ENCODE measurements around the gene HSPA9. TPM values are rescaled to one million over a fixed set of nuclear protein-coding genes. Genes with fewer than 3 reads are reported as not detected.

The HSPA9 gene
- total and polyA plus RNA-seq, 7 donors, result 75.1 to 244 (median 148) TPM

DNA sequence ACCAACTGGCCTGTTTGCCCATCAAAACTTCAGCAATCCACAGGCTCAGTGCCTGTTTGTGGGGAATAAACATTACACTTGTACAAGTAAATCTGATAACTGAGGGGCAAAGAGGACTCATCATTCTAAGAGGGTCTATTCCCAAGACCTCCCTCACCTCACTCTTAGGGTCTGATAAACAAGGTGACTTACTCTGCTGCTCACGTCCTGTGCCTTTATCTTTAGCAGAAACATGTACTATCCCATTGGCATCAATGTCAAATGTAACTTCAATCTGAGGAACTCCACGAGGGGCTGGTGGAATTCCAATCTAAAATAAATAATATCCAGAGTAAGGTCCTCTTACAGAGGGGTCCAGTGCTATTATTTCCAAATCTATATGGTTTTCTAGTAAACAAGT is 17.5 kb downstream of the HSPA9 start:
- no peak for DNase-seq
- intact Hi-C loops (cut with DNase I), result no loop called here
- no peak for TF ChIP-seq POLR2A (IDR thresholded peaks at IDR 0.05)
- no peak for TF ChIP-seq EP300 (IDR thresholded peaks at IDR 0.05)
- no peak for TF ChIP-seq POLR2AphosphoS5 (IDR thresholded peaks at IDR 0.05)
- no peak for TF ChIP-seq CTCF (IDR thresholded peaks at IDR 0.05)
- no peak overlapping the region for H3K27ac ChIP-seq
- no peak overlapping the region for H3K4me3 ChIP-seq
- 88 to 95% methylated on average over 2 of the region's 2 CpGs for WGBS, 2 donors
- peaks cover 51 to 91% (median 63%) of the 10 kb centered on the region in 4 donors for H3K36me3 ChIP-seq
- H3K27me3 ChIP-seq, result no peaks in the 10 kb centered on the region
- no peaks in the 10 kb centered on the region for H3K4me1 ChIP-seq
- no peaks in the 10 kb centered on the region for H3K9me3 ChIP-seq

- H3K4me3 ChIP-seq, result no peak overlapping the region
- WGBS, 2 donors, result 85 to 88% methylated on average over 1 of the region's 1 CpG
- DNase-seq, result no peak
- no peaks in the 10 kb centered on the region for H3K9me3 ChIP-seq
- no peak overlapping the region for H3K27ac ChIP-seq
- H3K27me3 ChIP-seq, result no peaks in the 10 kb centered on the region
- TF ChIP-seq POLR2AphosphoS5 (IDR thresholded peaks at IDR 0.05), result no peak
- intact Hi-C loops (cut with DNase I), result no loop called here
- peaks cover 29 to 65% (median 37%) of the 10 kb centered on the region in 4 donors for H3K36me3 ChIP-seq
- H3K4me1 ChIP-seq, result no peaks in the 10 kb centered on the region
These were observed 21.1 kb downstream of the HSPA9 start for GRCh38 chr5:138554143-138554542.

- TF ChIP-seq CTCF (IDR thresholded peaks at IDR 0.05) (no peak), POLR2A (IDR thresholded peaks at IDR 0.05) (no peak), EP300 (IDR thresholded peaks at IDR 0.05) (no peak), POLR2AphosphoS5 (IDR thresholded peaks at IDR 0.05) (no peak)
- intact Hi-C loops (cut with DNase I), result no loop called here
- Histone ChIP-seq H3K27ac (no peak overlapping the region), H3K4me1 (peaks cover 0 to 3% (median 0%) of the 10 kb centered on the region in 4 donors), H3K36me3 (peaks cover 27 to 59% (median 33%) of the 10 kb centered on the region in 4 donors), H3K27me3 (no peaks in the 10 kb centered on the region), H3K4me3 (no peak overlapping the region), H3K9me3 (no peaks in the 10 kb centered on the region)
- WGBS, 2 donors, result 87 to 89% methylated on average over 5 of the region's 5 CpGs
- DNase-seq, result no peak
These were observed 21.6 kb downstream of the HSPA9 start for GRCh38 chr5:138553437-138554095.

DNA sequence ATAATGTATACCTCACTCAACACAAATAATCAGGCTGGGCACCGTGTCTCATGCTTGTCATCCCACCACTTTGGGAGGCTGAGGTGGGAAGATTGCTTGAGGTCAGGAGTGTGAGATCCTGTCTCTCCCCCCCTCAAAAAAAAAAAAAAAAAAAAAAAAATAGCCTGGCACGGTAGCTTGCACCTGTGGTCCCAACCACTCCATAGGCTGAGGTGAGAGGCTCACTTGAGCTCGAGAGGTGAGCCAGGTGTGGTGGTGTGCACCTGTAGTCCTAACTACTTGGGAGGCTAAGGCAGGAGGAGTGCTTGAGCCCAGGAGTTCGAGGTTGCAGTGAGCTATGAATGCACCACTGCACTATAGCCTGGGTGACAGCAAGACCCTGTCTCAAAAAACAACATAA is 22.5 kb downstream of the HSPA9 start:
- TF ChIP-seq CTCF (IDR thresholded peaks at IDR 0.05) (no peak), POLR2AphosphoS5 (IDR thresholded peaks at IDR 0.05) (no peak), EP300 (IDR thresholded peaks at IDR 0.05) (no peak), POLR2A (IDR thresholded peaks at IDR 0.05) (no peak)
- DNase-seq, result no peak
- no peak overlapping the region for H3K4me3 ChIP-seq
- peaks cover 19 to 50% (median 25%) of the 10 kb centered on the region in 4 donors for H3K36me3 ChIP-seq
- peaks cover 0 to 13% (median 5%) of the 10 kb centered on the region in 4 donors for H3K4me1 ChIP-seq
- intact Hi-C loops (cut with DNase I), result no loop called here
- no peaks in the 10 kb centered on the region for H3K9me3 ChIP-seq
- H3K27me3 ChIP-seq, result no peaks in the 10 kb centered on the region
- WGBS, 2 donors, result 90 to 92% methylated on average over 4 of the region's 4 CpGs
- no peak overlapping the region for H3K27ac ChIP-seq

DNA sequence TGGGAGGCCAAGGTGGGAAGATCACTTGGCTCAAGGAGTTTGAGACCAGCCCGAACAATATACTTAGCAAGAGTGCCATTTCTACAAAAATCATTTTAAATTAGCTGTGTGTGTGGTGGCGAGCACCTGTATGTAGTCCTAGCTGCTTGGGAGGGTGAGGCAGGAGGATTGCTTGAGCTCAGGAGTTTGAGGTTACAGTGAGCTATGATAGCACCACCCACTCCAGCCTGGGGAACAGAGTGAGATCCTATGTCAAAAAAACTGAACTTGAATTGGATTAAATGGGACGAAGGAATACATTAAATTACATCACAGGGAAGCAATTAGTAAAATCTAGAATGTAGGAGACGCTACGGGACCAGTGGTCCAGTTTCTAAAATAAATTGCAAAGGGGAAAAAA is 25.8 kb downstream of the HSPA9 start:
- Histone ChIP-seq H3K4me1 (peaks cover 0 to 45% (median 35%) of the 10 kb centered on the region in 4 donors), H3K9me3 (no peaks in the 10 kb centered on the region), H3K36me3 (peaks cover 0 to 17% (median 0%) of the 10 kb centered on the region in 4 donors), H3K4me3 (no peak overlapping the region), H3K27me3 (no peaks in the 10 kb centered on the region), H3K27ac (no peak overlapping the region)
- no peak for DNase-seq
- WGBS, 2 donors, result 96 to 97% methylated on average over 5 of the region's 5 CpGs
- intact Hi-C loops (cut with DNase I), result no loop called here
- no peak for TF ChIP-seq POLR2AphosphoS5 (IDR thresholded peaks at IDR 0.05)

Data from sigmoid colon (tissue), 7 donors.